ENCODE results near the gene LRIG2. TPM values are rescaled to one million over a fixed set of nuclear protein-coding genes. Genes with fewer than 3 reads are reported as not detected.

LRIG2 gene
- total and polyA plus RNA-seq, 2 donors (not counting 3 experiments of a cell fraction or from before 2014, with no cell fraction given), result 8.4 to 20.1 TPM

DNA sequence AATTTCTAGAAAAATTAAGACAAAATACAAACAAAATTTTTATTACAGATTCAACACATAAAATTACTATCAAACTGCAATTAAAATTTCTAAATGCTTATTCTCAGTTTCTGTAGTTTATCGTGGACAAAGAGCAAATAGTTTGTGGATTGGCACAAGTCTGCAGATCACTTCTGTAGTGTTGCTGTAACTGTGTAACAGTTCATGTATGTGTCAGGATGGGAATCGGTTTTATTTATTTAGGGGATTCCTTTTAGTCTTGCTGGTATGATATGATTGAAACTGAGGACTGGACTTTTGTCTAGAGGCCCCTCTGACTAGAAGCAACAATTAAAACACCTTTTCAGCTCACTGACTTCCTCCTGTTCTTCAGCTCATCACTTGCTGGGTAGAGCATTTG is 60.8 kb downstream of the LRIG2 start:
- H3K4me1 ChIP-seq (ENCODE audit: control insufficient read depth, extremely low read depth, insufficient read depth, low read length), result peaks cover 6% of the 10 kb centered on the region
- H3K27me3 ChIP-seq (ENCODE audit: control insufficient read depth in 2 of 2, insufficient read depth in 2 of 2, low read length in 2 of 2), result no peaks in the 10 kb centered on the region
- no peaks in the 10 kb centered on the region for H4K20me1 ChIP-seq (replicated peaks; ENCODE audit: control insufficient read depth, extremely low read depth, insufficient read depth, low read length)
- no peak overlapping the region for H3K4me2 ChIP-seq (ENCODE audit: insufficient read depth, low read length)
- TF ChIP-seq, protein P1, sequence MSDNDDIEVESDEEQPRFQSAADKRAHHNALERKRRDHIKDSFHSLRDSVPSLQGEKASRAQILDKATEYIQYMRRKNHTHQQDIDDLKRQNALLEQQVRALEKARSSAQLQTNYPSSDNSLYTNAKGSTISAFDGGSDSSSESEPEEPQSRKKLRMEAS (IDR thresholded peaks at IDR 0.05; ENCODE audit: insufficient read depth, insufficient read length), result no peak
- TF ChIP-seq, protein P2, sequence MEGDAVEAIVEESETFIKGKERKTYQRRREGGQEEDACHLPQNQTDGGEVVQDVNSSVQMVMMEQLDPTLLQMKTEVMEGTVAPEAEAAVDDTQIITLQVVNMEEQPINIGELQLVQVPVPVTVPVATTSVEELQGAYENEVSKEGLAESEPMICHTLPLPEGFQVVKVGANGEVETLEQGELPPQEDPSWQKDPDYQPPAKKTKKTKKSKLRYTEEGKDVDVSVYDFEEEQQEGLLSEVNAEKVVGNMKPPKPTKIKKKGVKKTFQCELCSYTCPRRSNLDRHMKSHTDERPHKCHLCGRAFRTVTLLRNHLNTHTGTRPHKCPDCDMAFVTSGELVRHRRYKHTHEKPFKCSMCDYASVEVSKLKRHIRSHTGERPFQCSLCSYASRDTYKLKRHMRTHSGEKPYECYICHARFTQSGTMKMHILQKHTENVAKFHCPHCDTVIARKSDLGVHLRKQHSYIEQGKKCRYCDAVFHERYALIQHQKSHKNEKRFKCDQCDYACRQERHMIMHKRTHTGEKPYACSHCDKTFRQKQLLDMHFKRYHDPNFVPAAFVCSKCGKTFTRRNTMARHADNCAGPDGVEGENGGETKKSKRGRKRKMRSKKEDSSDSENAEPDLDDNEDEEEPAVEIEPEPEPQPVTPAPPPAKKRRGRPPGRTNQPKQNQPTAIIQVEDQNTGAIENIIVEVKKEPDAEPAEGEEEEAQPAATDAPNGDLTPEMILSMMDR (IDR thresholded peaks at IDR 0.05; ENCODE audit: extremely low read depth in 1 of 2, insufficient read depth in 1 of 2, low read depth in 1 of 2, low read length in 2 of 2), result no peak
- TF ChIP-seq GATA2 (IDR thresholded peaks at IDR 0.05; ENCODE audit: insufficient read depth, insufficient read length, low read depth, low read length) (no peak), JUN (IDR thresholded peaks at IDR 0.05; ENCODE audit: borderline replicate concordance, insufficient read depth, insufficient read length, low read depth) (no peak), POLR2A (IDR thresholded peaks at IDR 0.05; ENCODE audit: low read depth, low read length) (no peak), EZH2 (IDR thresholded peaks at IDR 0.05; ENCODE audit: borderline replicate concordance, low read depth, low read length, severe bottlenecking) (no peak), MYC (IDR thresholded peaks at IDR 0.05; ENCODE audit: low read depth, low read length) (no peak), FOS (IDR thresholded peaks at IDR 0.05; ENCODE audit: borderline replicate concordance, insufficient read depth, low read length) (no peak), POLR2AphosphoS5 (IDR thresholded peaks at IDR 0.05; ENCODE audit: insufficient read depth, low read depth, low read length) (no peak)
- no peaks in the 10 kb centered on the region for H3K9me1 ChIP-seq (replicated peaks; ENCODE audit: control insufficient read depth, extremely low read depth, insufficient read depth, low read length)
- no peak overlapping the region for H3K9ac ChIP-seq (replicated peaks; ENCODE audit: extremely low read depth, insufficient read depth, low read length)
- H3K27ac ChIP-seq (ENCODE audit: insufficient read depth, low read depth, low read length), result no peak overlapping the region
- ChIA-PET POLR2A (no interaction called here), CTCF (interaction anchor here (0.9 to 1.0 kb wide), 2 partner anchors 8 to 550 kb away, joined by 3 to 4 read pairs; no protein-coding TSS in a partner anchor)
- no TSS peak for BruUV-seq (replicated peaks)
- dilution Hi-C loops (cut with MboI; ENCODE audit: extremely low pct_ligation_motif_present, low sequenced_read_pairs) (no loop called here), intact Hi-C loops (cut with micrococcal nuclease) (no loop called here)
- no peak overlapping the region for H3K4me3 ChIP-seq (replicated peaks in 1 of 3; ENCODE audit: insufficient read depth in 1 of 3, low read depth in 1 of 3, low read length in 3 of 3)
- no peaks in the 10 kb centered on the region for H3K9me3 ChIP-seq (replicated peaks; ENCODE audit: control insufficient read depth, insufficient read depth, low read length)
- no peaks in the 10 kb centered on the region for H3K36me3 ChIP-seq (ENCODE audit: control insufficient read depth in 2 of 2, extremely low read depth in 1 of 2, insufficient read depth in 2 of 2, low read length in 2 of 2)
- H2AFZ ChIP-seq (ENCODE audit: low read depth, low read length), result no peak overlapping the region
- H3K79me2 ChIP-seq (ENCODE audit: control insufficient read depth, insufficient read depth, low read length), result no peaks in the 10 kb centered on the region
- no peak for FAIRE-seq
- no peak for DNase-seq (ENCODE audit: low read depth, low spot score)
